ENCODE measurements around the gene CCL4L2. TPM values are rescaled to one million over a fixed set of nuclear protein-coding genes. Genes with fewer than 3 reads are reported as not detected.

Gene CCL4L2
- total and polyA plus RNA-seq, 2 of the 8 experiments (the other 6 are each of a cell fraction or from before 2014, with no cell fraction given), result not detected

DNA sequence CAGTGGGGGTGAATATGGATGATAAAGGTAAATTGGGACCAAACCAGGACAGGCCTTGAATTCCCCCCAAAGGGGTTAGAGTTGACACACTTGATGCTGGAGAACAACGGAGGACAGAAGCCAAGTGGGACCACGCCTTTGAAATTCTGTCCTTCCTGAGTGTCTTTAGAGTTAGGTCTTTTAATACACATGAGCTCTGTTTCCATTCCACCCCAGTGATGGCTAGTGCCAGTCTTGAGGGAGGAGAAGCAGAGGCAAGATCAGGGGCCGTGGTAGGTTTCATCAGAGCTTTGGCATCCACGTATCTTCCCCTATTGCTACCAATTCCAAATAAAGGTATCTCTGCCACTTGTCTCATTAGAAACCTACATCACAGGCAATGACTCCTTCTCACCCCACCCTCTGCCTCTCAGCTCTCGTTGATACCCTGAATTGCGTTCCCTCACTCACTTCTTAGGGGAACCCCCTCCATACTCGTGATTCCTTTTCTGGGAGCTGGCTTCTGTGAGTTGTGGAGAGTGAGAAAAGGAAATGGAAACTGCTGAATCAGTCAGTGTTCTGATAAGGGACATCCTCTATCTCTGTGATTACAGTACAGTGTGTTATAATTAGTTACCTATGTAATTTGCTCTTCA is 11.9 kb upstream of the CCL4L2 start:
- H3K4me2 ChIP-seq (ENCODE audit: insufficient read depth in 1 of 2, low read depth in 2 of 2, low read length in 2 of 2), result no peak overlapping the region
- no peak overlapping the region for H4K91ac ChIP-seq (replicated peaks; ENCODE audit: insufficient read length, low read length)
- WGBS, 2 experiments (ENCODE audit: extremely low coverage in 1 of 2, insufficient coverage in 1 of 2, insufficient read length in 1 of 2, insufficient replicate concordance in 2 of 2, low coverage in 1 of 2, low lambda C conversion rate in 2 of 2, missing lambda C conversion rate in 1 of 2), result 92% methylated on average over 7 of the region's 7 CpGs; no CpG with 5 or more reads in 1 of the 2 experiments
- H2AFZ ChIP-seq (ENCODE audit: low read length), result 0 out of 2 replicates have a peak overlapping the region, but pooled peaks have one; percentile 14
- ChIA-PET CTCF (ENCODE audit: partially characterized antibody) (interaction anchor here (0.7 kb wide), 1 partner anchor 11 kb away, joined by 3 read pairs; no protein-coding TSS in a partner anchor), POLR2A (ENCODE audit: partially characterized antibody) (interaction anchor here (0.7 kb wide), 1 partner anchor 15 kb away, joined by 3 read pairs; no protein-coding TSS in a partner anchor)
- peak in 1 of 2 experiments; percentile 28 for DNase-seq (ENCODE audit: low read depth in 1 of 2, low spot score in 2 of 2)
- no peak overlapping the region for H3K9ac ChIP-seq (replicated peaks in 1 of 4; ENCODE audit: extremely low read depth in 1 of 4, low read depth in 3 of 4, low read length in 3 of 4)
- H3K23ac ChIP-seq (ENCODE audit: insufficient read length), result no peak overlapping the region
- no peak overlapping the region for H2BK12ac ChIP-seq (ENCODE audit: low read depth, low read length)
- no peak overlapping the region for H2AK5ac ChIP-seq (ENCODE audit: low read depth, low read length)
- no peak overlapping the region for H4K5ac ChIP-seq (ENCODE audit: insufficient read length, low read depth, low read length)
- no peak overlapping the region for H3K14ac ChIP-seq (ENCODE audit: insufficient read length)
- no peaks in the 10 kb centered on the region for H3K36me3 ChIP-seq (ENCODE audit: control insufficient read depth in 2 of 4, insufficient read depth in 4 of 4, low read length in 3 of 4)
- H3K79me1 ChIP-seq (ENCODE audit: low read depth, low read length), result no peaks in the 10 kb centered on the region
- no peak overlapping the region for H2BK120ac ChIP-seq (replicated peaks; ENCODE audit: low read depth, low read length)
- H3K4ac ChIP-seq (replicated peaks; ENCODE audit: insufficient read length, low read depth, low read length), result no peak overlapping the region
- no peaks in the 10 kb centered on the region for H3K79me2 ChIP-seq (ENCODE audit: control insufficient read depth in 1 of 2, insufficient read depth in 2 of 2, low read length in 2 of 2)
- H2BK5ac ChIP-seq (ENCODE audit: low read depth, low read length), result no peak overlapping the region
- no peak overlapping the region for H3K18ac ChIP-seq (ENCODE audit: extremely low read depth, low read length)
- H3K27ac ChIP-seq (ENCODE audit: low read depth, low read length), result no peak overlapping the region
- H3K9me3 ChIP-seq (ENCODE audit: insufficient read depth in 2 of 2, low read depth in 1 of 2, low read length in 1 of 2), result no peaks in the 10 kb centered on the region
- H2BK20ac ChIP-seq (ENCODE audit: low read length), result no peak overlapping the region
- no peak overlapping the region for H4K8ac ChIP-seq (ENCODE audit: extremely low read depth, insufficient read depth, low read length)
- FAIRE-seq, result no peak
- no peaks in the 10 kb centered on the region for H4K20me1 ChIP-seq (replicated peaks in 1 of 2; ENCODE audit: control insufficient read depth in 1 of 2, insufficient read depth in 2 of 2, low read length in 2 of 2)
- H3K4me1 ChIP-seq (replicated peaks in 1 of 4; ENCODE audit: control insufficient read depth in 3 of 4, insufficient read depth in 4 of 4, low read length in 3 of 4), result peaks cover 0 to 5% (median 2%) of the 10 kb centered on the region in 4 experiments; a peak in 2 of 7 replicates
- no peak overlapping the region for H3K56ac ChIP-seq (replicated peaks; ENCODE audit: insufficient read length, low read depth, low read length)
- no peaks in the 10 kb centered on the region for H3K23me2 ChIP-seq (ENCODE audit: low read depth, low read length)
- H3K4me3 ChIP-seq (ENCODE audit: extremely low read depth in 1 of 4, insufficient read depth in 2 of 4, low read depth in 3 of 4, low read length in 4 of 4), result no peak overlapping the region
- no peak overlapping the region for H2BK15ac ChIP-seq (ENCODE audit: low read length)
- H3K27me3 ChIP-seq (replicated peaks in 1 of 4; ENCODE audit: control insufficient read depth in 3 of 4, extremely low read depth in 1 of 4, insufficient read depth in 3 of 4, low read length in 3 of 4), result peaks cover 0 to 3% (median 2%) of the 10 kb centered on the region in 4 experiments; a peak in 4 of 7 replicates
- no peak for TF ChIP-seq POU5F1 (IDR thresholded peaks at IDR 0.05; ENCODE audit: low read depth, low read length)

All from H1 (cell line).